ENCODE measurements around the gene E4F1.

Gene E4F1

DNA sequence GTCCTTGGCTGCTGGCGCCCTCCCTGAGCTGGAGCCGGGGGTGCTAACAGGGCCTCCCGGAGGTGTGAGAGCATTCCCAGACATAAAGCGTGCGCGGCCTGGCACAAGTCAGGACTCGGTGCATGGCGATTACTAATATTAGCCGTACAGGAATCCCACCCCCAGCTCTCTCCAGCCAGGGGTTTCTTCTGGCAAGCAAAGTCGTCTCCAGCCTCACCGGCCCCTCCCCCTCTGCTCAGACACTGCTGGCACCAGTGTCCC is 32.0 kb upstream of the E4F1 start:
- TF ChIP-seq EZH2phosphoT487 (IDR thresholded peaks at IDR 0.05; ENCODE audit: borderline replicate concordance, low read length): no peak
- TF ChIP-seq, protein P1, sequence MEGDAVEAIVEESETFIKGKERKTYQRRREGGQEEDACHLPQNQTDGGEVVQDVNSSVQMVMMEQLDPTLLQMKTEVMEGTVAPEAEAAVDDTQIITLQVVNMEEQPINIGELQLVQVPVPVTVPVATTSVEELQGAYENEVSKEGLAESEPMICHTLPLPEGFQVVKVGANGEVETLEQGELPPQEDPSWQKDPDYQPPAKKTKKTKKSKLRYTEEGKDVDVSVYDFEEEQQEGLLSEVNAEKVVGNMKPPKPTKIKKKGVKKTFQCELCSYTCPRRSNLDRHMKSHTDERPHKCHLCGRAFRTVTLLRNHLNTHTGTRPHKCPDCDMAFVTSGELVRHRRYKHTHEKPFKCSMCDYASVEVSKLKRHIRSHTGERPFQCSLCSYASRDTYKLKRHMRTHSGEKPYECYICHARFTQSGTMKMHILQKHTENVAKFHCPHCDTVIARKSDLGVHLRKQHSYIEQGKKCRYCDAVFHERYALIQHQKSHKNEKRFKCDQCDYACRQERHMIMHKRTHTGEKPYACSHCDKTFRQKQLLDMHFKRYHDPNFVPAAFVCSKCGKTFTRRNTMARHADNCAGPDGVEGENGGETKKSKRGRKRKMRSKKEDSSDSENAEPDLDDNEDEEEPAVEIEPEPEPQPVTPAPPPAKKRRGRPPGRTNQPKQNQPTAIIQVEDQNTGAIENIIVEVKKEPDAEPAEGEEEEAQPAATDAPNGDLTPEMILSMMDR (IDR thresholded peaks at IDR 0.05; ENCODE audit: low read depth, low read length, poor library complexity, severe bottlenecking): no peak
- Histone ChIP-seq H3K36me3 (ENCODE audit: control insufficient read depth, low read length) (no peaks in the 10 kb centered on the region), H3K27me3 (ENCODE audit: control insufficient read depth, low read length) (peaks cover 30% of the 10 kb centered on the region), H3K9me2 (replicated peaks; ENCODE audit: control insufficient read depth, low read length) (no peaks in the 10 kb centered on the region), H3K4me2 (ENCODE audit: low read length) (no peak overlapping the region), H3K4me3 (ENCODE audit: low read length) (no peak overlapping the region), H3K79me2 (ENCODE audit: control insufficient read depth, low read length) (no peaks in the 10 kb centered on the region), H3F3A (ENCODE audit: control insufficient read depth, insufficient read depth) (no peaks in the 10 kb centered on the region), H3K4me1 (ENCODE audit: control insufficient read depth, low read length) (peaks cover 10% of the 10 kb centered on the region), H4K20me1 (ENCODE audit: control insufficient read depth, insufficient read depth, low read depth, low read length) (peaks cover 5% of the 10 kb centered on the region; the same call in 1 of the 2 replicates), H3K27ac (ENCODE audit: low read depth, low read length) (no peak overlapping the region), H3K9me3 (ENCODE audit: control insufficient read depth, insufficient read depth, low read length) (no peaks in the 10 kb centered on the region)

DNA sequence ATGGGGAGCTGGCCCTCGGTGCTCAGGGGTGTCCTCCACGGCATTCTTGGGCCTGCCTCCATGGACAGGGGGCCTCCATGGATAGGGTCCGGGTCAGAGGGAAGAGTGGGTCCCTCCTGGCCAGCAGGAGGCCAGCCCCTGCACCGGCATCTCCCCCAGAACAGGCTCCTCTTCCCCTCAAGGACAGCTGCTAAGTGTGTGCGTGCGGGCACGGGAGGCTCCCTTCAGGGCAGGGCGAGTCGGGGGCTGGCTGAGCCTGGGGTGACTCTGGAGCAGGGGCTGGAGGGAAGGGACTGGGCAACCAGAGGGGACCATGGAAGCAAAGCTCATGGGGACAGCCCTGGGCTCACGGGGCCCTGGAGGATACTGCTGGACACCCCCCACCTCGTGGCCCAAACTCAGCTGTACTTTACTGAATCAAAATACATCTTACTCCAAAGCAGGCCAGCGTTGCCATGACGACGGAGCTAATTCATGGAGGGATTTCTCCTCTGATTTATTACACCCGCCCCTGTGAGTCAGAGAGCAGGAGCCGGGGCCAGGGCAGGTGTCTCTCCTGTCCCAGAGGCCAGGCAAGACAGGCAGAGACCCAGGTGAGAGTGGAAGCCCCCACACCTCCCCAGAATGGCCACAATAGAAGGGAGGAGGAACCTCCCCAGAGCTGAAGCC is 29.1 kb upstream of the E4F1 start:
- Histone ChIP-seq H3K79me2 (ENCODE audit: control insufficient read depth, low read length) (no peaks in the 10 kb centered on the region), H3F3A (ENCODE audit: control insufficient read depth, insufficient read depth) (no peaks in the 10 kb centered on the region), H3K4me2 (ENCODE audit: low read length) (no peak overlapping the region), H3K9me2 (replicated peaks; ENCODE audit: control insufficient read depth, low read length) (no peaks in the 10 kb centered on the region), H3K27ac (ENCODE audit: low read depth, low read length) (no peak overlapping the region), H3K4me1 (ENCODE audit: control insufficient read depth, low read length) (peaks cover 10% of the 10 kb centered on the region), H3K27me3 (ENCODE audit: control insufficient read depth, low read length) (peaks cover 53% of the 10 kb centered on the region), H4K20me1 (ENCODE audit: control insufficient read depth, insufficient read depth, low read depth, low read length) (peaks cover 5% of the 10 kb centered on the region; the same call in 1 of the 2 replicates), H3K4me3 (ENCODE audit: low read length) (no peak overlapping the region), H3K36me3 (ENCODE audit: control insufficient read depth, low read length) (no peaks in the 10 kb centered on the region), H3K9me3 (ENCODE audit: control insufficient read depth, insufficient read depth, low read length) (no peaks in the 10 kb centered on the region)
- TF ChIP-seq, protein P1 (IDR thresholded peaks at IDR 0.05; ENCODE audit: low read depth, low read length, poor library complexity, severe bottlenecking): no peak
- no peak for TF ChIP-seq EZH2phosphoT487 (IDR thresholded peaks at IDR 0.05; ENCODE audit: borderline replicate concordance, low read length)

- H3K27ac ChIP-seq (ENCODE audit: low read depth, low read length): no peak overlapping the region
- TF ChIP-seq, protein P1 (IDR thresholded peaks at IDR 0.05; ENCODE audit: low read depth, low read length, poor library complexity, severe bottlenecking): peak; percentile 56
- TF ChIP-seq EZH2phosphoT487 (IDR thresholded peaks at IDR 0.05; ENCODE audit: borderline replicate concordance, low read length): no peak; the same call in 1 of the 2 replicates
- no peaks in the 10 kb centered on the region for H3K9me3 ChIP-seq (ENCODE audit: control insufficient read depth, insufficient read depth, low read length)
- peaks cover 5% of the 10 kb centered on the region; the same call in 1 of the 2 replicates for H4K20me1 ChIP-seq (ENCODE audit: control insufficient read depth, insufficient read depth, low read depth, low read length)
- peak overlapping the region; percentile 33 for H3K4me2 ChIP-seq (ENCODE audit: low read length)
- no peaks in the 10 kb centered on the region for H3F3A ChIP-seq (ENCODE audit: control insufficient read depth, insufficient read depth)
- no peaks in the 10 kb centered on the region for H3K79me2 ChIP-seq (ENCODE audit: control insufficient read depth, low read length)
- H3K9me2 ChIP-seq (replicated peaks; ENCODE audit: control insufficient read depth, low read length): no peaks in the 10 kb centered on the region
- peaks cover 10% of the 10 kb centered on the region for H3K4me1 ChIP-seq (ENCODE audit: control insufficient read depth, low read length)
- H3K36me3 ChIP-seq (ENCODE audit: control insufficient read depth, low read length): no peaks in the 10 kb centered on the region
- H3K27me3 ChIP-seq (ENCODE audit: control insufficient read depth, low read length): peaks cover 57% of the 10 kb centered on the region
- no peak overlapping the region for H3K4me3 ChIP-seq (ENCODE audit: low read length)
Observed at GRCh38 chr16:2194852-2195321, 28.5 kb upstream of the E4F1 start.
